ENCODE data around the gene LCN2.
A peak's percentile ranks its signal among the peaks of the same experiment; 100 is the strongest.

Gene LCN2

DNA sequence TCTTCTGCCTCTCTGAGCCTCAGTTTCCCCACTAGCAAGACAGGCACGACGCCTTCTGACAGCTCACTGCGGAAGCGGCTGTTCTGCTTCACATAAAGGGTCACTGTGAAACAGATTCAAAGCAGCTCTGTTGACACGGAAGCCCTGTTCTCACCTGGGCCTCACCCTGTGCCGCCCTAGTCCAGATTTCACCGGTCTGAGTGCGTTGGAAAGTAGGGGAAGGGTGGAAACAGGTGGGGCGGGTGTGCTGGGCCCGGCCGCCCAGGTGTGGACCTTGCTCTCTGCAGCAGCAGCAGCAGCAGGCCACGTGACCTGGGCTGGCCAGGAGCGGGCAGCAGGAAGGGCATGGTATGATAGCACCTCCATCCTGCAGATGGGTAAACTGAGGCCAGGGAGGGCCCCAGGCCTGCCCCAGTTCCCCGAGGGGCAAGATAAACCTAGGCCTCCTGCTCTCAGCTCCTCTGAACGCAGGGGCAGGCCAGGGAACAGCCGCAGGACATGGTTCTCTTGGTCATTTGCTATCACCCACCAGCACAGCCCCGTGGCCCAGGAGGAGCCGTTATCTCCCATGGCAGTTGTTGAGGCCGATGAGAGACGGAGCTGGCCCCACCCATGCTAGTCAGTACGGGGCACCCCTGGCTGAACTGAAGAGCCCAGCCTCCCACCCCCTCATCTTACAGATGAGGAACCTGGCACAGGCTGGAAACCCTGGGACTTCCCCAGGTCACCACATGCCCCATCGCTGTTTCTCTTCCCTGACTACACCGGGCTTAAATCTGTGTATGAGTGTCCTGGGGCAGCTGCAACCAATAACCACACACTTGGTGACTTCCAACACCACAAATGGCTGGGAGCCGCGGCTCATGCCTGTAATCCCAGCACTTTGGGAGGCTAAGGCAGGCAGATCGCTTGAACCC, 33.8 kb upstream of the LCN2 start:
- DNase-seq: no peak

DNA sequence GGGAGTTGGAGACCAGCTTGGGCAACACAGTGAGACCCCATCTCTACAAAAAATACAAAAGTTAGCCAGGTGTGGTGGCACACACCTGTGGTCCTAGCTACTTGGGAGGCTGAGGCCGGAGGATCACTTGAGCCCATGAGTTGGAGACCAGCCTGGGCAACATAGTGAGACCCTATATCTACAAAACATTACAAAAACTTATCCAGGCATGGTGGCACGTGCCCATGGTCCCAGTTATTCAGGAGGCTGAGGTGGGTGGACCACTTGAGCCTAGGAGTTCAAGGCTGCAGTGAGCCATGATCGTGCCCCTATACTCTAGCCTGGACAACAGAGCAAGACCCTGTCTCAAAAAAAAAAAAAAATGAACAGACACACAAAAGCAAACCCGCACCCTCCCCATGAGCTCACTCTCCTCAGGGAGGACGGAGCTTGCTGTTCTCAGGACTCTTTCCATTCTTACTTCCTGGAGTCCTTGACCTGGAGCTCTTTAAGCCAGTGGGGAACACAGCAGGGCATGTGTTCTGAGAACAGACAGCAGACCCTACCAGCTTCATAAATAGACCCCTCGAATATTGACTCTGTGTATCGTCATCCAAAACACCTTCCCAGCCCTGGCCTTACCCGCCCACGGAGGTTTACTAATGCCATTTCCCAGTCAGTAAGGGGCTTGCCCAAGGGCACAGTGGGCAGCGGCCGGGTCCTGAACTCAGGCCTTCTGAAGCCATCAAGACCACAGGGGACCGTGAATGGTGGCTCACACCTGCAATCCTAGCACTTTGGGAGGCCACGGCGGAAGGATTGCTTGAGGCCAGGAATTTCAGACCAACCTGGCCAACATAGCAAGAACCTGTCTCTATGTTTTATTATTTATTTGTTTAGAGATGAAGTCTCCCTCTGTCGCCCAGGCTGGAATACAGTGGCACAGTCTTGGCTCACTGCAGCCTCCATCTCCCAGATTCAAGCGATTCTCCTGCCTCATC, 32.9 kb upstream of the LCN2 start:
- DNase-seq: no peak

DNA sequence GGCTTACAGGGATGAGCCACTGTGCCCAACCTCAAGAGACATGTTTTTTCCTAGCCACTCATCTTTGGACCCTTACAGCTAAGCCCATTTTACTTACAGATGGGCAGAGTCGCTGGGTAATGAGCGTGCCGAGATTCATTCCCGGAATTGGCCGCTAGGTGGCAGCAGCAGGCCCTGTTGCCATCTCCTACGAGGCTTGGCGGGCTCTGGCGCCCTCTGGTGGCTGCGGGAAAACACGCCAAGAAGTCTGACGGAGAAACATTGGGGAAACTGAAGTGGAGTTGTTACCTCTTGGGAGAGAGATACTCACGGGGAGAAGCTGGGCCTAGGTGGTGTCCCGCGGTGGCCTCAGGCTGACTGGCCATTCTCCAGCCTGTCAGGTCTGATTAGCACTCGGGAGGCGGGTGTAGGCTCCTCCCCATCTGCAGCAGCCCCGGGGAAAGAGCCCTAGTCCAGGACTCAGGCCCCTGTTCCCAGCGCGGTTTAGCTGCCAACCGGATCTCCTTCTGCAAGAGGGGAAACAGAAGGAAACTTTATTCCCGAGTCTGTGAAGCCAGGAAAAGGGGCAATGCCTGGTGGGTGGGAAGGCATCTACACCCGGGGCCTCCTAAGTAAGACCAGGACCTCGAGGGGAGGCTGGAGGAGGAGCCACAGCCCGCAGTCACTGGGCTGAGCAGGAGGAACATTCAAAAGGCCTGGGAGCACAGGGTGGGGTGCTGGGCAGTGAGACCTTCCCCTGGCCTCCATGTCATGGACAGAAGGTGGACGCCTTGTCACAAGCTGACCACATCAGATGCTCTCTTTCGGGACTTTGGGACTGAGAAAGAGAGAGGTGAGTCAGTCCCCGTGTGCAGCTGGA, 31.4 kb upstream of the LCN2 start:
- peak; percentile 94 for DNase-seq

DNA sequence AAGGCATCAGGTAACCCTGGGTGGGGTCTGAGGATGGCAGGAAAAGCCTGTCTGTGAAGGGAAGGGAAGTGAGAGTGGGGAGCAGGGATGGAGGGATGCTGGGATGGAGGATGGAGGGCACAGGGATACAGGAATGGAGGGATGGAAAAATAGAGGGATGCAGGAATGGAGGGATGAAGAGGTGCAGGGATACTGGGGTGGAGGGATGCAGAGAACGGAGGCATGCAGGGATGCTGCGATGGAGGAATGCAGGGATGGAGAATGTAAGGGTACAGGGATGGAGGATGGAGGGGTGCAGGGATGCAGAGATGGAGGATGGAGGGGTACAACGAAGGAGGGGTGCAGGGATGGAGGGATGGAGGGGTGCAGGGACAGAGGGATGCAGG, 30.8 kb upstream of the LCN2 start:
- no peak for DNase-seq

DNA sequence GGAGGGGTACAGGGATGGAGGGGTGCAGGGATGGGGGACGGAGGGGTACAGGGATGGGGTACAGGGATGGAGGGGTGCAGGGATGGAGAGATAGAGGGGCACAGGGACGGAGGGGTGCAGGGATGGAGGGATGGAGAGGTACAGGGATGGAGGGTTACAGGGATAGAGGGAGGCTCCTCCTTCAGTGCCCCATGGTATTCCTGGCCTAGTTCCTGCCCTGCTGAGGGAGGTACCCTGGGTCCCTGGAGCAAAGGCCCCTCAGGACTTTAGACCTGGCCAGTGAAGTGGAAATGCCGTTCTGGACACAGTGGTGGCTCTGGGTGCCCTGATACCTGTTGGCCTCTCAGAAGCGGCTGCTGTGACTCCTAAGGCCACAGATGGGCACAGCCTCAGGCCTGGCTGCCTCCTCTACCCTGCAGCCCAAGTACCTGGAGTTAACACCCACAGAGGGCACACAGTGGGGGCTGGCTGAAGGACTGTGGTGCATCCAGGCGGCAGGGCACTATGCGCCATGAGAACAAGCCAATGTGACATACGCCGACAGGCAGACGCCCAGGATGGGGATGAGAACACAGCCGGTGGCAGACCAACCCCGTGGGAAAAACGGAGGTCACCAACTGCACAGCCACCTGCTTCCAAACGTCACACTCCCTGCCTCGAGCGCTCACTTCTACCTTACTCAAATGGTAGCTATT, 30.1 kb upstream of the LCN2 start:
- DNase-seq: no peak

DNA sequence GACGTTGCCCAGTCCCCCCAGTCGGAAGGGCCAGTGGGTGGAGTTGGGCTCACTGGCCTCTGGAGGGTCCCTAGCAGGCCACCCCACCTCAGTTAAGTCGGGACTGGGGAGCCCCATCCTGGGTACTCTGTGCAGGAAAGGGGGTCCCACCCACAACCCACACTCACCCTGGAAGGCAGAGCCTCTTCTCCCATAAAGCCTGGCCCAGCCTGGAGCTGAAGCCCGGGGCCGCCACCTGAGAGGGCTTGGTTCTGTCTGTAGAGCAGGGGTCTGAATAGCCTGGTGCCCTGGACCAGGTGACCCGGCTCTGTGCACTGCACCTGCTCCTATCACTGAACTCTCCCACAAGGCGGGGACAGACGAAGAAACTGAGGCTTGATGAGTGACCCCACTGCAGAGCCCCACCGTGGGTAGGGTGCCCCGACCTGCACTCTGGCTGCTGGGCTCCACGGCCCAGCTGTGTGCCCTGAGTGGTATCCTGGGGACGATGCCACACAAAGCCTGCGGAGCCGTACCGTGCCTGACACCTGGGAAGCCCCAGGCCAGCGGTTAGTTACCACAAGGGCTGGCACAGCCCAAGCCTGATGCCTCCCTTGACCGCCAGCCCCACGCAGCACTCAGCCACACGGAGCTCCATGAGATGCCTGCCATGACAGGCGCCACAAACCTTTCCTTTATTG, 29.1 kb upstream of the LCN2 start:
- DNase-seq: no peak

DNA sequence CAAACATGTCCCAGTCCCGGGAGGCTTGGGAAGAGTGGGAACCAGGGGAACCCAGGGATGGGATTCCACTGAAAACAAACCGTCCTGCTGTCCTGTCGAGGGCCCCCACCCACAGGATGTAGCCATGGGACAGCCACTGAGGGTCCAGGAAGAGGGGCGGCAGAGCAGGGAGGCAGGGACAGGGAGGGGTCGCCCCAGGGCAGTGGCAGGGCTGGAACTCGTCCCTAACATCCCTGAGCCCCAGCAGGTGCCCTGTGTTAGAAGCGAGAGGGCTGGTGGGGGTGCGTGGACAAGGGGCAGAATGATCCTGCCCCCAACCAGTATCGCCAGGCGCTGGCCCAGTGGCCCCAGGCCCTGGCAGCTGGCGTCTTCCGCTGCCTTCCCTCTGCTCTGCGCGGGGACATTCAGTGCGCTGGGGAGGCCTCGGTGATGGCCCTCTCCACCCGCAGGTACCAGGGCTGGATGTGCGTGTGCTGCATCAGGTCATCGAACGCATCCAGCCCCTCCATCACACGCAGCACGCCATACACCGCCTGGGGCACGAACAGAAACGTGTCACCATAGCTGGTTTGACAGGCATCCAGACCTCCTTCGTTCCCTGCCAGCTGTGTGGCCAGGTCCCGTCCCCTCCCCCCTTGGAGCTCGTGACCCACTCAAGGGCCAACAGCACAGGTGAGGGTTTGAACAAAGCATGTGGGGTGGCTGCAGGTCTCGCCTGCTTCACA, 28.4 kb upstream of the LCN2 start:
- DNase-seq: no peak

DNA sequence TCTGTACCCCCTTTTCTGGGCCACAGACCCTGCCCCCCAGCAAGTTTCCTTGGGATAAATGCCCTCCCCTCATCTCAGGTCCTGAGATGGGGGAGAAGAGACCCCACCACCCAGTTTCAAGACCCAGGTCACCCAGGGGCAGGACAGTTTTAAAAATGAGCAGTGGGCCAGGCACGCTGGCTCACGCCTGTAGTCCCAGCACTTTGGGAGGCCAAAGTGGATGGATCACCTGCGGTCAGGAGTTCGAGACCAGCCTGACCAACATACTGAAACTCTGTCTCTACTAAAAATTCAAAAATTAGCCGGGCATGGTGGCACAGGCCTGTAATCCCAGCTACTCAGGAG, 27.8 kb upstream of the LCN2 start:
- no peak for DNase-seq

DNA sequence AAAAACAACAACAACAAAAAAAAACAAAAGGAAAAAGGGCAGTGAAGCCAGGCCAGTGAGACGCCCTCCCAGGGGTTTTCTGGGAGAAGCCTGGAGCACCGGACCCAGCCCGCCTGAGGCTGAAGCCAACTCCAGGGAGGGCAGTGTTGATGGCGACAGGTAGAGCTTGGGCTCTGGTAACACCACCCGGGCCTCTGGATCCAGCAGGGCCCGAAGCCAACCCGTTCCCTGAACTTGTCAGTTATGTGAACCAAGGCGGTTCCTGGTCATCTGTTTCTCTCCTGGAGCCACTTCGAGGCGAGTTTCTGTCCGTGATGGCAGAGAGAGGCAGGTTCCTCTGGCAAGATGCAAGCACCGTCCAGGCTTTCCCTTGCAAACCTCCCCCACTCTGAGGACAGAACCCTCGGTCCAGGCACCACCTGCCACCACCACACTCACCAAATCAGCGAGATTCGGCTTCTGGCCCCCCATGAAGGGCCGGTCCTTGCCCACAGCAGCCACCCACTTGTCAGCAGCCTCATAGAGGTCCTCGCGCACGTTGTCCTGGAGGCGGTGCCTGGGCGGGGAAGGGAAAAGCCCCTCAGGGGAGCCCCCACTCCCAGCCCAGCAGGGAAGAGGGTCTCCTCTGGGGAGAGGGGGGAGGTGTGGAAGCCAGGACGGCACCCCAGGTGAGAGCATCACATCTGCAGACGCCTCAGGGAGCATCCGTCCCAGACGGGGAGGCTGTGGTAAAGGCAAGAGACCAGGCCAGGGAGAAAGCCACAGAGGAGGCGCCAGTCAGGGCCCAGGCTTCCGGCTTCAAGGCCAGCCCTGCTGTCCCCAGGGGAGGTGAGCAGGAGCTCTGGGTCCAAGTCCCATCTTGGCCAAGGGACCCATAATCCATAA, 27.1 kb upstream of the LCN2 start:
- no peak for DNase-seq

DNA sequence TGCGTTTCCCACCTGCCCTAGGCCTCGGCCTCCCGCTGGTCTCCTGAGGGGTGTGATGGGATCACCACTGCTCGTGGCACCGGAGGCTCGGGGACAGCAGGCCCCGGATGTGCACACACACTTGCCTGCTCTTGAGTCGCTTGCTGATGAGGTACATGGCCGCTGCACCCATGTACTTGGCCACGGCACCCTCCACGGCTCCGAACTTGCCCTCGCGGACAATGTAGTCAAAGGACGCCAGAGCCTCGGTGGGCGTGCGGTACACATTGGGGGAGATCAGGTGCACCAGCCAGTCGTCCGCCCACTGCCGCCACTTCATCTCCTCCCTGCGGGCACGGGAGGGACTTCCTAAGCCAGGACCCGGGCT, 26.5 kb upstream of the LCN2 start:
- DNase-seq: no peak

DNA sequence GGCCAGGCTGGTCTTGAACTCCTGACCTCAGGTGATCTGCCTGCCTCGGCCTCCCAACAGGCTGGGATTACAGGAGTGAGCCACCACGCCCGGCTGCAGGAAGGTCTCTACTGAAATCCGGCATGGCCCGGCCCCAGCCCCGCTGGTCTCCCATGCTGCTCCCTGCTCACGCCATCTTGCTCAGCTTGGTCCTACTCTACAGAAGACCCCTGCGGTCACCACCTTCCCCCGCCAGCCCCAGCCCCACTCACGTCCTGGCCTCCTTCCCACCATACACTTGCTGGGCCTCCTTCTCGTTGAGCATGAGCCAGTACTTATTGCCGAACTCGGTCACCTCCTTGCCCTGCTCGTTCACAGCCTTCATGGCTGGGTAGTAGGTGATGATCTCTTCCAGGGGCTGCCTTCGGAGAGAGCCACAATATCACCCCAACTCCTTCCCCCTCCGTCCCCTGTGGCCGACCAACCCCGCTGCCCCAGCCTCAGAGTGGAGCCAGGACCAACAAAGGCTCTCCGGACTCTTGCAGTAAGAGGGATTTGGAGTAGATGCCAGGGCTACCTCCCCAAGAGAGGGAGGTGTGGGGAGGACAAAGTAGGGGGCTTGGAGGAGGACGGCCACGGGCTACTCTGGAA, 25.7 kb upstream of the LCN2 start:
- no peak for DNase-seq

DNA sequence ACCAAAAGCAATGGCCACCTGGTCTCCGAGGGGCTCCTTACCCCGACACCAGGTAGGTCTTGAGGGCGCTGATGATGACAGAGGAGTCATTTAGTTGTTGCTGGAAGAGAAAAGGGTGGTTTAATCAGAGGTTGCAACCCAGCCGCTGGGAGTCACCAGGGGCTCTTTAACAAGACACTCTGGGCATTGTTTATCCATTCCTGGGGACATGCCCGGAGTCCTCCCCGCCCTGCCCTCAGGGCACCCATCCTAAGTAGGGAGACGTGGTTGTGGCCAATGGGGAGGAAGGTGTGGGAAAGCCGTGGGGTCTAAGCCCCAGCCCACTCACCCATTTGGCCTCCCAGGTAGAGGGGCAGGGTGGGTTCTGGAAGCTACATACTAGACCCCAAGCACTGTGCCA, 24.8 kb upstream of the LCN2 start:
- DNase-seq: no peak

DNA sequence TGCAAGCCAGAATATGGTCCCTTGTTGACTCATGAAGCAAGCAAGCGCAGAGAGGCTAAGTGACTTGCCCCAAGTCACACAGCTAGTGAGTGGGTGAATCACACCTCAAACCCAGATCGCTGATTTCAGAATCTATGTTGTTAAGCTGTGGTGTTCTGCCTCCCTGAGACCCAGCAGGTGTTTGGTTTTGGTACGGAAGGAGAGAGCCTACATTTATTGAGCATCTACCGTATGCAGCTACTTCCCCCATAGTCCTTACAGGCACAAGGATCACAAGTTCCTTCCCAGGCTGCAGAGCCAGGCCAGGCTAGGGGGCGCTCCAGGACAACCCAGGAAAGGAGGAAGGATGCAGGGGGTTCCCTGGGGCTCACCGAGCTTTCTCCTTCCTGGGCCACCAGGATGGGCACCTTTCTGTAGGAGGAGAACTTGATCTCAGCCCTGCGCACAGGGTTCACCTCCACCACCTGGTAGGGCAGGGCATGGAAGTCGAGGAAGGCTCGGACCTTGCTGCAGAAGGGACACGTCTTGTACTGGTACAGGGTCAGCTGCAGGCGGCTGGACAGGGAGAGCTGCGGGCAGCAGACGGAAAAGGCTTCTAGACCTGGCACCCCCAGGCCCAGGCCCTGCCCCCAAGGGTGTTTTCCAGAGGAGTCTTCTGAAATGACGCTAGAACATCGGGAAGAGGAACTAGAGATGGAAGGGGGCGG, 24.2 kb upstream of the LCN2 start:
- DNase-seq: peak; percentile 57

DNA sequence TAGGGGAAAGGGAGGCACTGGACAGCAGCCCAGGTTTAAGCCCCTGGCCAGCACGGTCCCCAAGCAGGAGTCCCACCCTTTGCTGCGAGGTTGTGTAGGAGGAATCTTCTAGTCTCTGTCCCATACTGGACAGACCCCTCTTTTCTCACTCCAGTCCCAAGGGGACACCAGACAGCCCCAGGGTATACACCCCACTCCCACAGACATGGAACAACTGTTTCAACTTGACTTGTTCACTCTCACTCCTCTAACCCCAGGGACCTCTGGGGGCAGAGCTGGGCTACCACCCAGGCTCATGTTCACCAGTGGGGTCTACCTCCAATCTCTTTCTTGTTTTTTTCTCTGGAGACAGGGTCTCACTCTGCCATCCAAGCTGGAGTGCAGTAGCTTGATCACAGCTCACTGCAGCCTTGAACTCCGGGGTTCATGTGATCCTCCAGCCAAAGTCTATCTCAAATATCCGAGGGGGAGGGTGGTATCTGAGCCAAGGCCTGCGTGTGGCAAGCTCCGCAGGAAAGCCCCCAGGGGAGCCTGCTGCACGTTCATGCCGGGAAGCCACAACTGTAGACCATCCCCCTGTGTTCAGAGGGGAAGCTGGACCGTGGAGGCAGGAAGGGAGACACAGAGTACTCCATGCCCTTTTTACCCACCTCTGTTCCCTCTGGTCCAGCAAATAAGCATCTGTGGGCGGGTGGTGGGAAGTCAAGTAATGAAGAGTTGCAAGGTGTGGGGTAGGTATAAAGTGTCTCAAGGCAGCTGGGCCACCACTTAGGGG, 23.5 kb upstream of the LCN2 start:
- no peak for DNase-seq

DNA sequence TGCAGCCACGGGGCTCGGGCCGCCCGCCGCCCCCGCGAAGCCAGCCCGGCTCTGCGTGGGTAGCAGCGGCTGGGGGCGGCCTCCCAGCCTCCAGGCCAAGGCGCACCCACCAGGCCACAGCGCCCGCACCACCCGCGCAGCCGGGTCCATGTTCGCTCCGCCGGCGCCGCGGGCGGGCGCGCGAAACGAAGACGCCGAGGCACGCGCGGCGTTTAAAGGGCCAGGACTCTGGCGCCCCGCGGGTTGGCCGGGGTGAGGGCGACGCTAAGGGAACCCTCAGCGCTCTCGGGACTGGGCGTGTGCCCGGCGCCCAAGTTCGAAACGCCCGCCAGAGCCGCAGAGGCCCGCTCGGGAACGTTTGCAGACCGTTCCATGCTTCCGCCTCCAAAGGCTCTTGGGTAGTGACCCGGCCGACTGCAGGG, 21.7 kb upstream of the LCN2 start, which contains the start of gene PTGES2:
TSS of gene PTGES2 (minus strand) at position 162 of the 422 bp plus-strand sequence. CDS start at position 150, 12 bp downstream.
- peak; percentile 95 for DNase-seq

DNA sequence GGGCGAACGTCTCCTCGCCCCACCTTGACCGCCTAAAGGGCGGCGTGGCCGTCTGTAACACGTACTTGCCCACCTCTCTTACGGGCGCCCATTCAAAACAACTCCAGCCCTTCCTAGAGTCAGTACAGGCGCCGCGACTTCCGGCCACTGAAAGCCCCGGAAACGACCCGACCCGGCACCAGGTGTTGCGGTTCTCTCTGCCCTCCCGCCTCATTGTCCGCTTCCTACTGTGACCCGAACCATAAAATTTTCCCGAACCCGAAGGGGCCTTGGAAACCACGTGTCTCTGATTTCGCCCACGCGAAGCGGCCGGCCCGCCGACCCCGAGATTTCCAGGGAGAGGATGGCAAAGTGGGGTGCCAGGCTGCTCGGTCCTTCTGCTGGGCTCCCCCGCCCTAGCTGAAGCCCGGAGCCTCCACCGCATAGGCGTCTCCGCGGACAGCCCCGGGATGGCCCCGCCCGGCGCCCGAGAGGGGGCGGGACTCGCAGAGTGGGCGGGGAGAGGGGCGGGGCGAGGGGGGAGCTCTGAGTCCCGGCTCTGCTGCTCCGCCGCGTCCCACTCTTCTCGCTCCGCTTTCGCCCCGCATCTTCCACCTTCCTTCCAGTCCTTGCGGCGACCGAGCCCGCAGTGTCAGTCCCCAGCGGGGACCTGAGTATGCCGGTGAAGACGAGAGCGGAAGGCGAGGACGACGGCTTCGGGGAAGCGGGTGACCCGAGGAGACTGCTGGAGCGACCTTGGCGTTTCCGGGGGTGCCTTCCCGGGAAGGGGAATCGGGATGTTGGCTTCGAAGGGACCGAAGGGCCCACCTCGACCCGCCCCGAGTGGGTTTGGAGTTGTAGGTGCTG, 21.0 kb upstream of the LCN2 start:
- DNase-seq: peak; percentile 99
